Stimulated activated CD8-positive, alpha-beta memory T cell treated with anti-CD3 and anti-CD28 coated beads, Interleukin-7, amount 100 ng/mL, for 48 hours (primary cell): ENCODE measurements around the gene MRPL16.
"Not testable (repeated sequence)": the region's sequence is repeated elsewhere in the genome, so short reads cannot be mapped to it uniquely, and the experiment has no call there.

Source experiments
- DNase-seq, 2 donors: peaks; one replicate each; pipeline ENCODE4 v3.0.0-alpha.2; 2020; ENCODE audit warnings: low read depth in 1 of 2; ENCODE audit errors: extremely low read depth in 1 of 2

MRPL16 gene

GRCh38 chr11:59813364-59813763, 2.8 kb upstream of the MRPL16 start:
- no peak for DNase-seq

- DNase-seq = no peak
These were observed 1.6 kb upstream of the MRPL16 start for GRCh38 chr11:59812220-59812619.

DNA sequence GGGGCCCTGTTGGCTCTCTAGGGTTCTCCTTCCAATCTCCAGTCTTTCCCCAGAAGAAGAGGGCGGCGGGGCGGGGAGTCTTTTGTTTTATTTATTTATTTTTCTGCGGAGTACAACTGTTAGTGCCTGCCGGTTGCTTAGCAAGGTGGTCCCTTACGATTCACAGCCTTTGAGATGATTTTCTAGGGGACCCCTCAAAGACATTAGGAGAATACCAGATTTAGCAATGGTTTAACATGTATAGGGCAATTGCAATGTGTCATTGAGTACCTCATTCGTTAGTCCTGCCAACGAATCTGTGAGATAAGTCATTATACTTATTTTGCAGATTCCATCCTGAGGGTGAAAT, 307 bp upstream of the MRPL16 start:
- no peak for DNase-seq

DNA sequence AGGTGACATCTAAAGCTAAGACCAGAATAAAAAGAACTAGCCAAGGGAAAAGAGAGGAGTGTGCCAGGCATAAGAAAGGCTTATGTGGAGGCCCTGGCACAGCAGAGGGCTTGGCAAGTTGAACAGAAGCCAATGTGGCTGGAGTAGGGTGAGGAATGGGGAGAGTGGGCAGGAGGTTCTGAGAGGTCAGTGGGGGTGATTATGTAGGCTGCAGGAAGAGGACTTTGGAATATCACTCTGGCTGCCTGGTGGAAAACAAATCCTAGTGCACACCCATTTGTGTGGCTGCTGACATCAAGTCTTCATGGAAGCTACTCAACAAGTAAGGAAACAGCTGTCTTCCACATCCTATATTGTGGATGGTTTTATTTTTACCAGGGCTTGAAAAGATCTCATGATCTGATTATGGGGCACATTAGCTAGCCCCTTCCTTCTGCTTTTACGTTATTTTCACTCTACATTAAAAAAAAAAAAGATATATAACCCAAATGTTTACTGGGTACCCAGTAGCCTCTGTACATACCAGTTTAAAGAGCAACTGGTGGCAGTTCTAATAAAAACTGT, 3.4 kb downstream of the MRPL16 start:
- DNase-seq = no peak

GRCh38 chr11:59804061-59804460, 6.5 kb downstream of the MRPL16 start:
- no peak for DNase-seq

DNA sequence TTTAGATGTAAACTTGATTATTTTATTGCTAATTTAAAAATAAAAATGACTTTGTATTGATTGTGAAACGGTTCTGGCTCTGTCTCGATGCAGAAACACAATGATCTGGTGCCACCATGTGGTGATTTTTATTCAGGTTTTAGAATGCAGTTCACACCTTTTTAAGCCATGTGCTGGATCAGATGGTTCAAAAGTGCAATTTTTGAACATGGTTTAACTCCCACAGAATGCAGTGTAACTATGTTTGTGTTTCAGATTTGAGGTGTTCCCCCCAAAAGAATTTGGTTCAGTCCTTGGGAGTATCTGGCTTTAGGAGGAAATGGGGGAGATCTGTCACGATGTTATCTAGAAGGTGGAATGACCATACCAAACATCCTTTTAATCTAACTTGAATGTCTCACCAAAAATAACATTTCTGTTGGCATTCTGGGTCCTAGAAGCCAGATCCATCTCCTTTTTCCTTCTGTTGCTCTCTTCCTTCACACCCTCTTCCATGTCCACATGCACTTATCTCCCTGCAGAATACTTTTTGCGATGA, 7.9 kb downstream of the MRPL16 start:
- no peak for DNase-seq

- DNase-seq = no peak
These were observed 8.5 kb downstream of the MRPL16 start for GRCh38 chr11:59801981-59802638.

DNA sequence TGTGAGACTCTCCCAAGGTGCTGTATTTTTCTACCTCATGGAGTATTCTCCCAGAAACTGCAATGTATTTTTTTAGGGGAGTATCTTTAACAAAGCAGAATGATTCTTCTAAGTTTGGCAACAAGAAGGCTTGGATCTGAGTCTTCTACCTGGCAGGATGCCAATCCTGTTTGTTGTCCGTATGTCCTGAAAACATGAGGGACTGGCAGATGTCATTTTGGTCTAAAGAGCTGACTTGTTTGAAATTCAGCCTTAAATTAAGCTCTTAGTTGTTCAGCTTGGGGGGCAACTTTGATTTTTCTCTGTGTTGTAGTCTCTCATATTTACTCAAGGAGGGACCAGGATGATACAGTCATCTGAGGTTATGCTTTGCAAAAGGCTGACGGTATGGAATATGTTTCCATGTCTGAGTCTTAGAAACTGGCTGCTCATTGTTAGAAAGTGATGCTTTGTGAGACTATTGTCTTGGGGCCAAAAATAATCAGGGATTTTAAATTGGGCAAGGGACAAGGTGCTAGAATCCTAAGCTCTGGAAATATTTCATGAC, 9.3 kb downstream of the MRPL16 start:
- DNase-seq = no peak

GRCh38 chr11:59800390-59801025, 10.1 kb downstream of the MRPL16 start:
- DNase-seq = no peak

- DNase-seq = no peak
These were observed 16.2 kb downstream of the MRPL16 start for GRCh38 chr11:59794417-59794816.

DNA sequence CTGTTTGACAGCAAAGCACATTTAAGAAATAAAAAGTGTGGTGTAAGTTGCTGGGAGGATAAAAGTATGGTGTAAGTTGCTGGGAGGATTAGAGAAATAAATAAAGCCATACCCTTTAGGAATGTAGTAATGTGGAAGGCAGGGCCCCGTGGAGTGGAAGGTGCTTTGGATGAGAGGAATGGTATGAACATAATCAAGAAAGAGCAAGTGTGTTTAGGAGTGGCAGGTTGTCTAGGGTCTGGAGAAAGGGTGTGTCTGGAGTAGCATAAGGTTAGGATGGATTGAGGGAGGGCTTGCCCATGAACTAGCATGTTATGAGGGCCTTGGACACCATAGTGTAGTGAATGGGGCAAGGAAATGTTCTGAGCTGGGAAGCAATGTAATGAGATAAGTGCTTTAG, 18.1 kb downstream of the MRPL16 start:
- DNase-seq = no peak

DNA sequence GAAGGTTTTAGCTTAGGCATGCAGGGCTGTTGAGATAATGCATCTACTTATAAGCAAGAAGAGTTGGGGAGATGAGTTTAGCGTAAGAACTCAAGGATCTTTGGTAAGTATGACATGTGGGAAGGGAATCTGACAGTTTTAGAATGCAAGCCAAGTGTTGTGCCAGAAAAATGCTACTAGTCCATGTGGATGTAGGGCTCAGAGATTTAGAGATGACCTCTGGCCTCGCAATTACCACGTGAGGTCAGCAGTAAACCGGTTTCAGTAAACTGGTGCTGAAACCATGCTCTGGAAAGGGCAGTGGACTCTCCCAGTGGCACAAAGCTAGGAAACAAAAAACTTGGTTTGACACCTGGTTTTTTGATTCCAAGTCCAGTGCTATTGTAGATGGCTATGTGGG, 18.9 kb downstream of the MRPL16 start:
- DNase-seq = no peak

- no peak for DNase-seq
These were observed 22.8 kb downstream of the MRPL16 start for GRCh38 chr11:59787816-59788215.

- no peak for DNase-seq
These were observed 23.4 kb downstream of the MRPL16 start for GRCh38 chr11:59787255-59787588.

DNA sequence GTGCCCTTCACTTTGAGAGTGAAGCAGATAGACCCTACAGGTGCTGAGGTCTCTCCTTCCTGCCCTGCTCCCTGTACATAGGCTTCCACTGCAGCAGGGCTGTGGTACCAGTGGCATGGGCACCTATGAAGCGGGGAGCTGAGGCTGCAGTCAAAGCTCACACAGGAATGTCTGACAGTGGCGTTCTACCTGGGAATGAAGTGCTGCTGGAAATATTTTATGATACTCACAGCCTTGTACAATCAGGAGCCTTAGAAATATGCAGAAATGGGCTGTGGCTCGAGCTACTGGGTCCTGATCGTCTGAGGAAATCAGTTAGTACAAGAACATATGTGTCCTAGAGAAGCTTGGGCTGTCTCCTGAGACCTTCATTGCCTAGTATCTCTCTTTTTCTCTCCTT, 24.8 kb downstream of the MRPL16 start:
- no peak for DNase-seq

DNA sequence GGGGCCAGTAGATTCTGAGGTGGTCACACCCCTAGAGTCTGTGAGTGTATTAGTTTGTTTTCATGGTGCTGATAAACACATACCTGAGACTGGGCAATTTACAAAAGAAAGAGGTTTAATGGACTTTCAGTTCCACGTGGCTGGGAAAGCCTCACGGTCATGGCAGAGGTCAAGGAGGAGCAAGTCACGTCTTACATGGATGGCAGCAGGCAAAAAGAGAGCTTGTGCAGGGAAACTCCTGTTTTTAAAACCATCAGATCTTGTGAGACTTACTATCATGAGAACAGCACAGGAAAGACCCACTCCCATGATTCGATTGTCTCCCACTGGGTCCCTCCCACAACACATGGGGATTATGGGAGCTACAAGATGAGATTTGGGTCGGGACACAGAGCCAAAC, 26.1 kb downstream of the MRPL16 start:
- DNase-seq = not testable (repeated sequence)

GRCh38 chr11:59783632-59784090, 26.9 kb downstream of the MRPL16 start:
- no peak for DNase-seq

DNA sequence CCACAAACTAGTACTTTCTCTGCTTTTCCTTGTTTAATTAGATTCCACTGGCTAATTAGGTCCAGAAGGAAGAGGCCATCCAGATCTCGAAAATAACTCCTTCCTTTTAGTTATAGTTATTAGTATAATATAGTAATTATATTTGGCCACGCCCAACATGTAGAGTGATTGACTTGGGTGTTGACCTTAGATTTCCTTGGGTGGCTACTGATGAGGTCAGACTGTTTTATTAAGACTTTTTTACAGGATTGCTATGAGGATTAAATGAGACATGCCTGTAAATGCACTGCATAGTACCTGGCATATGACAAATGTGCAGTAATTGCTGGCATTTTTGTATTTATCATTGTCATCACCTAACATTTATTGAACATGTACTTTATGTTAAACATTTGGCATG, 28.5 kb downstream of the MRPL16 start:
- DNase-seq = no peak

DNA sequence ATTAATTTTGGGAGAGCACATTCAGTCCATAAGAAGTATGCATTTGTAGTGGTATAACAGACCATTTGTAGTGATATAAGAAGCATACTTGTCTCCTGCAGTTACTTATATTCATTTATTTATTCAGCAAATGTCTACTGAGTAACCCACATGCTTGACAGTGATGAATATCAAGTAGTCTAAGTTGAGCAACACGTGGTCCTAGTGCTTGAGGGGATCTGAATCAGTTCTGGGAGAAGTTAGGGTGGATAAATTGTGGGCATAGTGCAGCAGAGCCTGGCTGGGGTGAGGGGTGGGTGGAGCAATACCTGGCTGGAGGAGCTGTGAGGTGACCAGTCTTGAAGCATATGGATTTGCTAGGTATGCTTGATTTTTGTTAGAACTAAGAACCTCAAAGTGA, 31.1 kb downstream of the MRPL16 start:
- no peak for DNase-seq

DNA sequence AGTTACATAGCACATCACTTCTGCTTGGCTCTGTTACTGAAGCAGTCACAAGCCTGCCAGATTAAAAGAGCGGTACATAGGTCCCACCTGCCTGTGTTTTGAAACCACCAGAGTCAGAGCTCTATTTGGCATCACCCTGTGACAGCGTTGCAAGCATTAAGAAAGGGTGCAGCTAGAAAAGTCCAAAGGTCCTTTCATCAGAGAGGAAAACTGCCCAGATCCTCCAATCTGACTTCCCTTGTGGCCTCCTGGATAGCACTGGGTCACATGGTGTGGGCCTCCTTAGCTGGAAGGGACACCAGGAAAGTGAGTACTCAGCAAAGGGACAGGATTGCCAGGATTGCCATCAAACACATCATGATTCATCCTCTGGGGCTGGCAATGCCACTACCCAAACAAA, 32.5 kb downstream of the MRPL16 start:
- no peak for DNase-seq

- DNase-seq = no peak
These were observed 33.5 kb downstream of the MRPL16 start for GRCh38 chr11:59777104-59777503.
